ENCODE measurements around the gene PDCD1.

The PDCD1 gene

GRCh38 chr2:241874277-241874925, 15.7 kb upstream of the PDCD1 start:
- H3K27me3 ChIP-seq = peaks cover 0 to 26% (median 0%) of the 10 kb centered on the region in 11 experiments; a peak in 8 of 22 replicates
- H3K9ac ChIP-seq = no peak overlapping the region
- peak overlapping the region in 1 of 10 experiments; percentile 38; a peak in 1 of 20 replicates for H3K4me3 ChIP-seq
- H3K4me1 ChIP-seq = peaks cover 36 to 76% (median 59%) of the 10 kb centered on the region in 10 experiments
- H4K20me1 ChIP-seq = peaks cover 0 to 23% (median 0%) of the 10 kb centered on the region in 11 experiments; a peak in 5 of 22 replicates
- no peaks in the 10 kb centered on the region for H3K36me3 ChIP-seq
- H3K4me2 ChIP-seq = 0 out of 22 replicates have a peak overlapping the region, but pooled peaks of 1 of the 11 experiments have one; percentile 6
- H3K9me3 ChIP-seq (replicated peaks in 1 of 11) = peaks cover 20 to 22% (median 21%) of the 10 kb centered on the region in 11 experiments
- no peak for TF ChIP-seq Cebpa-rat (IDR thresholded peaks at IDR 0.05)
- no peak overlapping the region for H3K27ac ChIP-seq

- H3K36me3 ChIP-seq = no peaks in the 10 kb centered on the region
- no peak overlapping the region for H3K27ac ChIP-seq
- TF ChIP-seq Cebpa-rat (IDR thresholded peaks at IDR 0.05) = no peak
- no peak overlapping the region for H3K9ac ChIP-seq
- H3K4me1 ChIP-seq = peaks cover 37 to 76% (median 58%) of the 10 kb centered on the region in 10 experiments
- 0 out of 22 replicates have a peak overlapping the region, but pooled peaks of 1 of the 11 experiments have one; percentile 6 for H3K4me2 ChIP-seq
- H3K4me3 ChIP-seq = 0 out of 20 replicates have a peak overlapping the region, but pooled peaks of 1 of the 10 experiments have one; percentile 38
- peaks cover 20 to 22% (median 21%) of the 10 kb centered on the region in 11 experiments for H3K9me3 ChIP-seq (replicated peaks in 1 of 11)
- H3K27me3 ChIP-seq = peaks cover 0 to 28% (median 0%) of the 10 kb centered on the region in 11 experiments; a peak in 9 of 22 replicates
- peaks cover 0 to 23% (median 0%) of the 10 kb centered on the region in 11 experiments; a peak in 5 of 22 replicates for H4K20me1 ChIP-seq
Measured at GRCh38 chr2:241873803-241874110, 15.1 kb upstream of the PDCD1 start.

GRCh38 chr2:241873081-241873802, 14.5 kb upstream of the PDCD1 start:
- Histone ChIP-seq H3K27me3 (peaks cover 0 to 33% (median 0%) of the 10 kb centered on the region in 11 experiments; a peak in 9 of 22 replicates), H3K9ac (no peak overlapping the region), H3K9me3 (replicated peaks in 1 of 11) (peaks cover 20 to 22% (median 21%) of the 10 kb centered on the region in 11 experiments), H3K4me2 (peak overlapping the region in 8 of 11 experiments; percentile 83 to 100 (median 98); a peak in 13 of 22 replicates), H3K36me3 (no peaks in the 10 kb centered on the region), H4K20me1 (peaks cover 0 to 23% (median 0%) of the 10 kb centered on the region in 11 experiments; a peak in 5 of 22 replicates), H3K4me3 (no peak overlapping the region), H3K4me1 (peaks cover 38 to 76% (median 58%) of the 10 kb centered on the region in 10 experiments), H3K27ac (no peak overlapping the region)
- TF ChIP-seq Cebpa-rat (IDR thresholded peaks at IDR 0.05) = no peak

GRCh38 chr2:241872313-241872642, 13.6 kb upstream of the PDCD1 start:
- Histone ChIP-seq H3K9me3 (replicated peaks in 1 of 11) (peaks cover 20 to 22% (median 21%) of the 10 kb centered on the region in 11 experiments), H3K27me3 (peaks cover 0 to 43% (median 0%) of the 10 kb centered on the region in 11 experiments; a peak in 10 of 22 replicates), H3K4me2 (peak overlapping the region; percentile 80 to 100 (median 98)), H3K27ac (peak overlapping the region in 3 of 11 experiments; percentile 10 to 50 (median 41); a peak in 3 of 22 replicates), H4K20me1 (peaks cover 0 to 23% (median 6%) of the 10 kb centered on the region in 11 experiments; a peak in 5 of 22 replicates), H3K9ac (peak overlapping the region in 3 of 11 experiments; percentile 44 to 66 (median 61); a peak in 7 of 22 replicates), H3K4me3 (no peak overlapping the region), H3K36me3 (no peaks in the 10 kb centered on the region), H3K4me1 (peaks cover 47 to 83% (median 65%) of the 10 kb centered on the region in 10 experiments)
- TF ChIP-seq Cebpa-rat (IDR thresholded peaks at IDR 0.05) = no peak

- Histone ChIP-seq H3K27ac (peak overlapping the region in 6 of 11 experiments; percentile 5 to 55 (median 42); a peak in 9 of 22 replicates), H3K27me3 (peaks cover 0 to 49% (median 0%) of the 10 kb centered on the region in 11 experiments; a peak in 10 of 22 replicates), H3K9me3 (replicated peaks in 1 of 11) (peaks cover 20 to 22% (median 21%) of the 10 kb centered on the region in 11 experiments), H4K20me1 (peaks cover 0 to 23% (median 6%) of the 10 kb centered on the region in 11 experiments; a peak in 5 of 22 replicates), H3K4me1 (peaks cover 52 to 83% (median 67%) of the 10 kb centered on the region in 10 experiments), H3K4me3 (peak overlapping the region in 1 of 10 experiments; percentile 24; a peak in 2 of 20 replicates), H3K9ac (peak overlapping the region in 10 of 11 experiments; percentile 1 to 66 (median 31); a peak in 12 of 22 replicates), H3K36me3 (no peaks in the 10 kb centered on the region), H3K4me2 (peak overlapping the region; percentile 80 to 100 (median 98))
- TF ChIP-seq Cebpa-rat (IDR thresholded peaks at IDR 0.05) = no peak
Measured at GRCh38 chr2:241871538-241872312, 13.0 kb upstream of the PDCD1 start.

GRCh38 chr2:241870611-241871537, 12.2 kb upstream of the PDCD1 start:
- H4K20me1 ChIP-seq = peaks cover 0 to 24% (median 6%) of the 10 kb centered on the region in 11 experiments; a peak in 5 of 22 replicates
- no peak overlapping the region; a peak in 1 of 20 replicates for H3K4me3 ChIP-seq
- H3K9ac ChIP-seq = peak overlapping the region in 10 of 11 experiments; percentile 1 to 66 (median 46); a peak in 15 of 22 replicates
- H3K9me3 ChIP-seq (replicated peaks in 1 of 11) = peaks cover 20 to 22% (median 21%) of the 10 kb centered on the region in 11 experiments
- H3K27me3 ChIP-seq = peaks cover 0 to 57% (median under 1%) of the 10 kb centered on the region in 11 experiments; a peak in 12 of 22 replicates
- TF ChIP-seq Cebpa-rat (IDR thresholded peaks at IDR 0.05) = no peak
- H3K4me2 ChIP-seq = peak overlapping the region; percentile 80 to 100 (median 98)
- peaks cover 59 to 85% (median 70%) of the 10 kb centered on the region in 10 experiments for H3K4me1 ChIP-seq
- peak overlapping the region in 6 of 11 experiments; percentile 5 to 69 (median 42); a peak in 9 of 22 replicates for H3K27ac ChIP-seq
- no peaks in the 10 kb centered on the region for H3K36me3 ChIP-seq

GRCh38 chr2:241870081-241870541, 11.4 kb upstream of the PDCD1 start:
- peaks cover 15 to 16% (median 15%) of the 10 kb centered on the region in 11 experiments for H3K9me3 ChIP-seq (replicated peaks in 1 of 11)
- peak overlapping the region in 4 of 11 experiments; percentile 33 to 66 (median 51); a peak in 5 of 22 replicates for H3K9ac ChIP-seq
- H3K36me3 ChIP-seq = no peaks in the 10 kb centered on the region
- H3K4me1 ChIP-seq = peaks cover 65 to 92% (median 78%) of the 10 kb centered on the region in 10 experiments
- no peak overlapping the region for H3K4me3 ChIP-seq
- H4K20me1 ChIP-seq = peaks cover 0 to 24% (median 6%) of the 10 kb centered on the region in 11 experiments; a peak in 5 of 22 replicates
- H3K27me3 ChIP-seq = peaks cover 0 to 65% (median 4%) of the 10 kb centered on the region in 11 experiments; a peak in 12 of 22 replicates
- no peak for TF ChIP-seq Cebpa-rat (IDR thresholded peaks at IDR 0.05)
- H3K27ac ChIP-seq = peak overlapping the region in 3 of 11 experiments; percentile 15 to 69 (median 50); a peak in 5 of 22 replicates
- peak overlapping the region; percentile 80 to 100 (median 98) for H3K4me2 ChIP-seq
